22Rv1 (cell line): Measurements from ENCODE around the gene MIDN.

Experiments
- CTCF ChIP-seq: fragments of 450-650 bp; IDR thresholded peaks from 2 replicates; pipeline ENCODE4 v1.5.1; 2017; ENCODE audit warnings: mild to moderate bottlenecking
- ZFX ChIP-seq: fragments of 450-650 bp; IDR thresholded peaks from 2 replicates; pipeline ENCODE4 v1.6.1; 2017; ENCODE audit warnings: antibody characterized with exemption, borderline replicate concordance

- TF ChIP-seq CTCF (no peak), ZFX (no peak)
Measured at GRCh38 chr19:1291761-1292418, 43.5 kb downstream of the MIDN start.
